Measurements from ENCODE around the gene CFB.

- TF ChIP-seq, protein P1, sequence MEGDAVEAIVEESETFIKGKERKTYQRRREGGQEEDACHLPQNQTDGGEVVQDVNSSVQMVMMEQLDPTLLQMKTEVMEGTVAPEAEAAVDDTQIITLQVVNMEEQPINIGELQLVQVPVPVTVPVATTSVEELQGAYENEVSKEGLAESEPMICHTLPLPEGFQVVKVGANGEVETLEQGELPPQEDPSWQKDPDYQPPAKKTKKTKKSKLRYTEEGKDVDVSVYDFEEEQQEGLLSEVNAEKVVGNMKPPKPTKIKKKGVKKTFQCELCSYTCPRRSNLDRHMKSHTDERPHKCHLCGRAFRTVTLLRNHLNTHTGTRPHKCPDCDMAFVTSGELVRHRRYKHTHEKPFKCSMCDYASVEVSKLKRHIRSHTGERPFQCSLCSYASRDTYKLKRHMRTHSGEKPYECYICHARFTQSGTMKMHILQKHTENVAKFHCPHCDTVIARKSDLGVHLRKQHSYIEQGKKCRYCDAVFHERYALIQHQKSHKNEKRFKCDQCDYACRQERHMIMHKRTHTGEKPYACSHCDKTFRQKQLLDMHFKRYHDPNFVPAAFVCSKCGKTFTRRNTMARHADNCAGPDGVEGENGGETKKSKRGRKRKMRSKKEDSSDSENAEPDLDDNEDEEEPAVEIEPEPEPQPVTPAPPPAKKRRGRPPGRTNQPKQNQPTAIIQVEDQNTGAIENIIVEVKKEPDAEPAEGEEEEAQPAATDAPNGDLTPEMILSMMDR (IDR thresholded peaks at IDR 0.05): no peak
- TF ChIP-seq POLR2A (IDR thresholded peaks at IDR 0.05): no peak
Observed at GRCh38 chr6:31903957-31904356, 41.9 kb upstream of the CFB start.

All from Peyer's patch (tissue), 4 donors.